Transverse colon (tissue), 4 donors: ENCODE data around the gene PERM1. TPM values are rescaled to one million over a fixed set of nuclear protein-coding genes. Genes with fewer than 3 reads are reported as not detected.
"Not testable (repeated sequence)": the region's sequence is repeated elsewhere in the genome, so short reads cannot be mapped to it uniquely, and the experiment has no call there.

ENCODE experiments used
- DNase-seq: peaks from one replicate; pipeline ENCODE4 v3.0.0-alpha.2; 2019
- H3K27ac ChIP-seq, 4 donors: fragments of 200-600 bp; sonication (generic); 2 replicates each; pipeline ENCODE4 v1.5.1; 2016 to 2018; ENCODE audit warnings: inconsistent platforms in 4 of 4
- H3K27me3 ChIP-seq: fragments of 200-600 bp; sonication (generic); 2 replicates; pipeline ENCODE4 v1.5.1; 2017; ENCODE audit warnings: inconsistent platforms
- H3K36me3 ChIP-seq, 4 donors: fragments of 200-600 bp; sonication (generic); 2 replicates each; pipeline ENCODE4 v1.5.1; 2017 to 2019; ENCODE audit warnings: inconsistent platforms in 4 of 4
- H3K4me1 ChIP-seq, 4 donors: fragments of 200-600 bp; sonication (generic); 2 replicates each; pipeline ENCODE4 v1.5.1; 2017 to 2020; ENCODE audit warnings: inconsistent platforms in 4 of 4
- H3K4me3 ChIP-seq, 4 donors: fragments of 200-600 bp; sonication (generic); 1 replicate in 1 of 4; 2 replicates in 3 of 4; pipeline versions ENCODE4 v1.5.1 to v1.6.1; 2017 to 2019; ENCODE audit warnings: inconsistent platforms in 4 of 4
- H3K9me3 ChIP-seq, 2 donors: fragments of 200-600 bp; sonication (generic); 2 replicates each; pipeline ENCODE4 v1.5.1; 2017 to 2019; ENCODE audit warnings: inconsistent platforms in 2 of 2
- EP300 ChIP-seq: sonication (generic); formaldehyde crosslinking; IDR thresholded peaks from one replicate; pipeline ENCODE4 v1.6.1; 2017; ENCODE audit warnings: antibody characterized with exemption, low read depth
- POLR2A ChIP-seq: fragments of 450-650 bp; IDR thresholded peaks from one replicate; pipeline ENCODE4 v1.6.1; 2016; ENCODE audit warnings: antibody characterized with exemption, mild to moderate bottlenecking, moderate library complexity
- POLR2AphosphoS5 ChIP-seq, 3 donors: sonication (generic); formaldehyde crosslinking; IDR thresholded peaks; one replicate each; pipeline ENCODE4 v1.6.1; 2016; ENCODE audit warnings: antibody characterized with exemption in 3 of 3
- WGBS, 2 donors: methylation state at CpG; one replicate each; pipeline ENCODE4 v1.1.5; 2018; ENCODE audit warnings: low coverage in 1 of 2; 5-methylcytosine and 5-hydroxymethylcytosine counted together
- in situ Hi-C, 4 donors: fragments of 200-750 bp; cut with MboI; loops; one replicate each; pipeline versions ENCODE4 v1.15.0 to v1.15.1; 2017; ENCODE audit warnings: low sequenced_read_pairs in 3 of 4, low pct_ligation_motif_present in 1 of 4, low pct_unique_long_range_greater_than_20kb in 1 of 4
- intact Hi-C: fragments of 100-400 bp; cut with DNase I; formaldehyde crosslinking; loops from one replicate; pipeline ENCODE4 v1.15.1; 2023; ENCODE audit warnings: low total_unique reads
- total RNA-seq, 4 donors: library from RNA; depleted of rRNA; stranded (reverse); fragments of >200 nt; gene quantifications; one replicate each; pipeline ENCODE4 v1.1.0, GENCODE V29; 2016
- TF ChIP-seq, protein P1 (sequence below), 5 experiments: fragments of 200-600 bp in 3 of 5; fragments of 450-650 bp in 2 of 5; sonication (generic) in 3 of 5; IDR thresholded peaks; 1 replicate in 2 of 5; 2 replicates in 3 of 5; pipeline ENCODE4 v1.5.1; 2016 to 2017; ENCODE audit warnings: antibody characterized with exemption in 5 of 5, inconsistent platforms in 3 of 5, mild to moderate bottlenecking in 2 of 5, moderate library complexity in 1 of 5

Gene PERM1, protein sequence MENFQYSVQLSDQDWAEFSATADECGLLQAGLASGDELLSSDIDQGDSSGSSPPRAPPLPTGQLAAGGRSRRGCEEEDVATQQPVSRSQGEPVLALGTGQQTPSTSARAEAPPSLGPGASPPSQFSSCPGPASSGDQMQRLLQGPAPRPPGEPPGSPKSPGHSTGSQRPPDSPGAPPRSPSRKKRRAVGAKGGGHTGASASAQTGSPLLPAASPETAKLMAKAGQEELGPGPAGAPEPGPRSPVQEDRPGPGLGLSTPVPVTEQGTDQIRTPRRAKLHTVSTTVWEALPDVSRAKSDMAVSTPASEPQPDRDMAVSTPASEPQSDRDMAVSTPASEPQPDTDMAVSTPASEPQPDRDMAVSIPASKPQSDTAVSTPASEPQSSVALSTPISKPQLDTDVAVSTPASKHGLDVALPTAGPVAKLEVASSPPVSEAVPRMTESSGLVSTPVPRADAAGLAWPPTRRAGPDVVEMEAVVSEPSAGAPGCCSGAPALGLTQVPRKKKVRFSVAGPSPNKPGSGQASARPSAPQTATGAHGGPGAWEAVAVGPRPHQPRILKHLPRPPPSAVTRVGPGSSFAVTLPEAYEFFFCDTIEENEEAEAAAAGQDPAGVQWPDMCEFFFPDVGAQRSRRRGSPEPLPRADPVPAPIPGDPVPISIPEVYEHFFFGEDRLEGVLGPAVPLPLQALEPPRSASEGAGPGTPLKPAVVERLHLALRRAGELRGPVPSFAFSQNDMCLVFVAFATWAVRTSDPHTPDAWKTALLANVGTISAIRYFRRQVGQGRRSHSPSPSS
- total RNA-seq: under 1 TPM in 1 of 4 donors, not detected in 3; 0.14 TPM

DNA sequence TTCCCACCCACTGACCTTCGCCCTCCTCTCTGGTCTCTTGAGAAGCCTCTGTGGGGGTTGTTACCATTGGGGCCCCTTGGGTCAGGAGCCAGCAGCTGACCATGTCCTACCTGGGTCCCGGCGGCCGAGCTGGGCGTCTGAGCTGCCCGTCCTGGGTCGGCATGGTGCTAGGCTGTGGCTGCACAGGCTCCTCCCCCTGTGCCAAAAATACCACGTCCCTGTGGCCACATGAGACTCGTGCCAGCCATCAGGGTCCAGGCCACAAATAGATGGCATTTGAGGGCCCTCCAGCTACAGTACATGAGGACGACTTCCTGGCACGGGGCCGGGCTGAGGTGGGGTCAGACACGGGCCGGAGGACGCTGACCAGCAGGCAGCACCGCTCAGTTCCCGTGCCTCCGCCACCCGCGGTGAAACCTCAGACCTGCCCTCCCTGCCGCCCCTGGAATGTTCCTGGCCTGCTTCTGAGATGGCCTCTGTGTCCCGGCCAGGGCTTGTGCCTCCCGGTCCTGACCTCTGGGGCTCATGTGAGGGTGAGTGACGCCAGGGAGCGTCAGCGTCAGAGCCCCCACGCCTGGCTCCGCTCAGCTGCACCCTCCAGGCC, at the start of gene PERM1:
Gene PERM1 (minus strand): TSS at position 139 of the 604 bp plus-strand sequence. CDS start 1,064 bp downstream, outside the sequence.
- Histone ChIP-seq H3K27me3 (peaks cover 66% of the 10 kb centered on the region), H3K27ac (no peak within 1 kb of the TSS), H3K36me3 (no peaks in the 10 kb centered on the region), H3K4me3 (no peak within 1 kb of the TSS), H3K4me1 (peaks cover 0 to 6% (median 2%) of the 10 kb centered on the region in 4 donors), H3K9me3 (no peaks in the 10 kb centered on the region)
- no peak for DNase-seq
- in situ Hi-C loops (no loop called here), intact Hi-C loops (loop anchor here (2.0 kb wide), 1 partner anchor 81 kb away; no protein-coding TSS in a partner anchor)
- TF ChIP-seq EP300 (no peak), POLR2A (no peak), POLR2AphosphoS5 (IDR thresholded peaks at IDR 0.05) (no peak)
- TF ChIP-seq, protein P1, sequence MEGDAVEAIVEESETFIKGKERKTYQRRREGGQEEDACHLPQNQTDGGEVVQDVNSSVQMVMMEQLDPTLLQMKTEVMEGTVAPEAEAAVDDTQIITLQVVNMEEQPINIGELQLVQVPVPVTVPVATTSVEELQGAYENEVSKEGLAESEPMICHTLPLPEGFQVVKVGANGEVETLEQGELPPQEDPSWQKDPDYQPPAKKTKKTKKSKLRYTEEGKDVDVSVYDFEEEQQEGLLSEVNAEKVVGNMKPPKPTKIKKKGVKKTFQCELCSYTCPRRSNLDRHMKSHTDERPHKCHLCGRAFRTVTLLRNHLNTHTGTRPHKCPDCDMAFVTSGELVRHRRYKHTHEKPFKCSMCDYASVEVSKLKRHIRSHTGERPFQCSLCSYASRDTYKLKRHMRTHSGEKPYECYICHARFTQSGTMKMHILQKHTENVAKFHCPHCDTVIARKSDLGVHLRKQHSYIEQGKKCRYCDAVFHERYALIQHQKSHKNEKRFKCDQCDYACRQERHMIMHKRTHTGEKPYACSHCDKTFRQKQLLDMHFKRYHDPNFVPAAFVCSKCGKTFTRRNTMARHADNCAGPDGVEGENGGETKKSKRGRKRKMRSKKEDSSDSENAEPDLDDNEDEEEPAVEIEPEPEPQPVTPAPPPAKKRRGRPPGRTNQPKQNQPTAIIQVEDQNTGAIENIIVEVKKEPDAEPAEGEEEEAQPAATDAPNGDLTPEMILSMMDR (IDR thresholded peaks at IDR 0.05): no peak
- WGBS, 2 donors: 44% methylated on average over 24 of the region's 28 CpGs; no CpG with 5 or more reads in 1 of the 2 donors

DNA sequence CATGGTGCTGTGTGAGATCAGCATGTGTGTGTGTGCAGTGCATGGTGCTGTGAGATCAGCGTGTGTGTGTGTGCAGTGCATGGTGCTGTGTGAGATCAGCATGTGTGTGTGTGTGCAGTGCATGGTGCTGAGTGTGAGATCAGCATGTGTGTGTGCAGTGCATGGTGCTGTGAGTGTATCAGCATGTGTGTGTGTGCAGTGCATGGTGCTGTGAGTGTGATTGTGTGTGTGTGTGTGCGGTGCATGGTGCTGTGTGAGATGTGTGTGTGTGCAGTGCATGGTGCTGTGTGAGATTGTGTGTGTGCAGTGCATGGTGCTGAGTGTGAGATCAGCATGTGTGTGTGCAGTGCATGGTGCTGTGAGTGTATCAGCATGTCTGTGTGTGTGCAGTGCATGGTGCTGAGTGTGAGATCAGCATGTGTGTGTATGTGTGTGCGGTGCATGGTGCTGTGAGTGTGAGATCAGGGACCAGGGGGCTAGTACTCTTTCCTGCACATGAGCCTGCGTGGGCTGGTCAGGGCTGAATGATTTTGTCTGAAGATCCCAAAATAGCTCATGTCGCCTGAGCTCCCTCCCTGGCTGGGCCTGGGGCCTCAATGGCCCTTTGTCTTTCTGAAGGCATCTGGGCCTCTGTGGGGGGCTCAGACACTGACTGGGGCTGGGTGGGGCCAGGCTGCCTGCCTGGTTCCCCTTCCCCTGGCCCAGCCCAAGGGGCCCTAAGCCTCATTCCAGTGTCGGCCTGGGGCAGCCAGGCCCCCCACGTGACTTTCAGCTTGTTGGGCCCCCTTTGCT, 49.2 kb upstream of the PERM1 start:
- H3K36me3 ChIP-seq, H3K9me3 ChIP-seq, DNase-seq, intact Hi-C loops, H3K27ac ChIP-seq, H3K4me3 ChIP-seq: not testable (repeated sequence)
- Histone ChIP-seq H3K4me1 (peaks cover 9 to 22% (median 22%) of the 10 kb centered on the region in 4 donors), H3K27me3 (peaks cover 29% of the 10 kb centered on the region)
- in situ Hi-C loops: loop anchor here in 1 of 4 donors (10.0 kb wide), 1 partner anchor 84 kb away; the partner anchor contains the start of gene C1orf159
- 81% methylated on average over 7 of the region's 7 CpGs; no CpG with 5 or more reads in 1 of the 2 donors for WGBS, 2 donors

DNA sequence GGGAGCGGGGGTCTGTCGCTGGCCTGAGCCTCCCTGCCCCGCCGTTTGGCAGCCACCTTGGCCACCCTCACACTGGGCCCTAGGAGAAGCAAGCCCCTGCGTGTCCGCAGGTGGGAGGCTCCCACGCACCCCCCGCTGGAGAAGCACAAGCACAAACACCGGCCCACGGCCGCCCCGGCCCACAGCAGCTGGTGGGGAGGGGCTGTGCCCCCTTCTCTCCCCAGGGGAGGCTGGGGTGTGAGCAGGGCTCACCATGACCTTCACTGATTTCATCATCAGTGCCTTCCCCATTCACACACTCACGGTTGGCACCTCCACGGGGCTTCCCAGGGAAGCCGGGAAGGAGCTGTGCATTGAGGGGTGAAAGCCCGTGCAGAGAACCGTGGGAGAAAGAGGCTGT, 45.9 kb upstream of the PERM1 start:
- in situ Hi-C loops: no loop called here

More for the DNA sequence above, 45.9 kb upstream of the PERM1 start:
- WGBS, 2 donors: 89% methylated on average over 13 of the region's 17 CpGs; no CpG with 5 or more reads in 1 of the 2 donors
- Histone ChIP-seq H3K27ac (no peak overlapping the region), H3K4me1 (peaks cover 4 to 10% (median 5%) of the 10 kb centered on the region in 4 donors), H3K27me3 (peaks cover 8% of the 10 kb centered on the region), H3K36me3 (no peaks in the 10 kb centered on the region), H3K9me3 (no peaks in the 10 kb centered on the region), H3K4me3 (no peak overlapping the region)
- TF ChIP-seq, protein P1 (IDR thresholded peaks at IDR 0.05): no peak
- TF ChIP-seq POLR2A (no peak), EP300 (no peak), POLR2AphosphoS5 (IDR thresholded peaks at IDR 0.05) (no peak)
- no peak for DNase-seq
- intact Hi-C loops: no loop called here
